HG03280 (cell line): ENCODE data around the gene CMA1.
"Not testable (repeated sequence)": the region's sequence is repeated elsewhere in the genome, so short reads cannot be mapped to it uniquely, and the experiment has no call there.

Experiments used
- ATAC-seq: cut with Tn5 transposase; IDR thresholded peaks from one replicate; pipeline ENCODE4 v1.9.1; 2021; ENCODE audit warnings: mild to moderate bottlenecking, moderate library complexity; ENCODE audit not compliant: unreplicated experiment

Gene CMA1

GRCh38 chr14:24508155-24508840, at the start of gene CMA1:
Gene CMA1, minus strand, starts transcription at chr14:24508265. Its CDS starts 30 bp downstream, at chr14:24508235.
- ATAC-seq: no peak

GRCh38 chr14:24556756-24557155, 48.7 kb upstream of the CMA1 start:
- no peak for ATAC-seq

GRCh38 chr14:24549064-24549463, 41.0 kb upstream of the CMA1 start:
- not testable (repeated sequence) for ATAC-seq

- ATAC-seq: no peak
Observed at GRCh38 chr14:24542346-24542936, 34.4 kb upstream of the CMA1 start.

GRCh38 chr14:24535737-24536136, 27.7 kb upstream of the CMA1 start:
- ATAC-seq: no peak

- no peak for ATAC-seq
Observed at GRCh38 chr14:24534286-24534685, 26.2 kb upstream of the CMA1 start.

- ATAC-seq: not testable (repeated sequence)
Observed at GRCh38 chr14:24525877-24526620, 18.0 kb upstream of the CMA1 start.

- no peak for ATAC-seq
Observed at GRCh38 chr14:24518851-24519250, 10.8 kb upstream of the CMA1 start.

GRCh38 chr14:24514209-24514608, 6.1 kb upstream of the CMA1 start:
- ATAC-seq: no peak

- no peak for ATAC-seq
Observed at GRCh38 chr14:24513009-24513408, 4.9 kb upstream of the CMA1 start.

- ATAC-seq: no peak
Observed at GRCh38 chr14:24506443-24506842, 1.6 kb downstream of the CMA1 start.

GRCh38 chr14:24504425-24504950, 3.6 kb downstream of the CMA1 start:
- ATAC-seq: no peak

- ATAC-seq: not testable (repeated sequence)
Observed at GRCh38 chr14:24491586-24492408, 16.3 kb downstream of the CMA1 start.

- no peak for ATAC-seq
Observed at GRCh38 chr14:24483604-24484252, 24.3 kb downstream of the CMA1 start.

- not testable (repeated sequence) for ATAC-seq
Observed at GRCh38 chr14:24482699-24483303, 25.3 kb downstream of the CMA1 start.

- peak; percentile 89 for ATAC-seq
Observed at GRCh38 chr14:24481622-24482324, 26.3 kb downstream of the CMA1 start.

GRCh38 chr14:24479999-24480398, 28.1 kb downstream of the CMA1 start:
- ATAC-seq: not testable (repeated sequence)

- no peak for ATAC-seq
Observed at GRCh38 chr14:24475261-24475660, 32.8 kb downstream of the CMA1 start.

- ATAC-seq: no peak
Observed at GRCh38 chr14:24473211-24473610, 34.9 kb downstream of the CMA1 start.
